Panc1 (cell line): Measurements from ENCODE around the gene VAT1L. TPM values are rescaled to one million over a fixed set of nuclear protein-coding genes. Genes with fewer than 3 reads are reported as not detected.
"Not testable (repeated sequence)": the region's sequence is repeated elsewhere in the genome, so short reads cannot be mapped to it uniquely, and the experiment has no call there.

Source experiments
- ATAC-seq: fragments of 200-7000 bp; cut with Tn5 transposase; 2 replicates; pipeline ENCODE4 v1.9.1; 2020; ENCODE audit warnings: mild to moderate bottlenecking, moderate library complexity
- BruUV-seq: library from RNA; stranded (reverse); fragments of 400-500 nt; replicated peaks from 2 replicates; lab custom pipeline; 2021; lab: Mats Ljungman, UMichigan
- CTCF ChIA-PET: fragments of 300-600 bp; sonication (Branson Sonifier 250); formaldehyde crosslinking; loops from one replicate; lab custom pipeline; 2022; ENCODE audit warnings: antibody characterized with exemption; lab: Charles Lee
- POLR2A ChIA-PET: fragments of 300-600 bp; sonication (Branson Sonifier 250); formaldehyde crosslinking; loops from one replicate; lab custom pipeline; 2022; ENCODE audit warnings: antibody characterized with exemption; lab: Charles Lee
- DNase-seq: peaks from one replicate; pipeline ENCODE4 v3.0.0-alpha.2; 2010; ENCODE audit warnings: low read depth, low spot score
- H3K27ac ChIP-seq: 2 replicates; pipeline ENCODE4 v1.5.1; 2011; ENCODE audit warnings: mild to moderate bottlenecking, low read length, inconsistent platforms
- H3K27me3 ChIP-seq: fragments of 200-500 bp; sonication (Bioruptor generic); 2 replicates; pipeline ENCODE4 v1.6.0; 2014; ENCODE audit warnings: low read length, inconsistent platforms; ENCODE audit not compliant: control insufficient read depth, insufficient read depth
- H3K36me3 ChIP-seq: fragments of 200-500 bp; sonication (Bioruptor generic); 2 replicates; pipeline ENCODE4 v1.5.1; 2014; ENCODE audit warnings: inconsistent platforms, mild to moderate bottlenecking, low read length, moderate library complexity; ENCODE audit not compliant: control insufficient read depth, insufficient read depth
- H3K4me1 ChIP-seq: 2 replicates; pipeline ENCODE4 v1.5.1; 2011; ENCODE audit warnings: inconsistent platforms, mild to moderate bottlenecking, low read length, moderate library complexity; ENCODE audit not compliant: control insufficient read depth, insufficient read depth
- H3K4me3 ChIP-seq, 2 experiments: 2 replicates each; pipeline ENCODE4 v1.5.1; 2011 to 2012; ENCODE audit warnings: low read depth in 2 of 2, low read length in 2 of 2, mild to moderate bottlenecking in 2 of 2, inconsistent platforms in 1 of 2, moderate library complexity in 1 of 2
- H3K9me3 ChIP-seq: fragments of 200-500 bp; sonication (Bioruptor generic); 2 replicates; pipeline ENCODE4 v1.5.1; 2014; ENCODE audit warnings: low read depth, mild to moderate bottlenecking, inconsistent platforms, low read length, moderate library complexity; ENCODE audit not compliant: control insufficient read depth, insufficient read depth
- CTCF ChIP-seq: fragments of 450-650 bp; IDR thresholded peaks from 2 replicates; pipeline ENCODE4 v1.5.1; 2017; ENCODE audit warnings: mild to moderate bottlenecking
- POLR2AphosphoS5 ChIP-seq: IDR thresholded peaks from 2 replicates; pipeline ENCODE4 v1.6.1; 2012; ENCODE audit warnings: mild to moderate bottlenecking, low read depth, low read length, moderate library complexity
- REST ChIP-seq, 2 experiments: IDR thresholded peaks; 2 replicates each; pipeline ENCODE4 v1.6.1; 2011 to 2012; ENCODE audit warnings: low read depth in 2 of 2, control low read depth in 1 of 2, low read length in 1 of 2, mild to moderate bottlenecking in 1 of 2, moderate library complexity in 1 of 2; ENCODE audit not compliant: insufficient read depth in 1 of 2
- SIN3A ChIP-seq: IDR thresholded peaks from 2 replicates; pipeline ENCODE4 v1.6.1; 2012; ENCODE audit warnings: low read depth, mild to moderate bottlenecking, low read length, moderate library complexity, borderline replicate concordance; ENCODE audit not compliant: insufficient read depth
- TCF7L2 ChIP-seq: IDR thresholded peaks from 2 replicates; pipeline ENCODE4 v1.6.1; 2011; ENCODE audit warnings: mild to moderate bottlenecking, low read depth, low read length, inconsistent platforms
- in situ Hi-C: cut with HindIII; loops from 2 replicates; pipeline ENCODE4 v1.10.0; 2016; ENCODE audit warnings: low sequenced_read_pairs, low pct_unique_long_range_greater_than_20kb
- intact Hi-C: fragments of 100-400 bp; cut with micrococcal nuclease; formaldehyde crosslinking; loops from one replicate; pipeline ENCODE4 v1.10.0; 2022; ENCODE audit not compliant: unreplicated experiment
- total RNA-seq: library from RNA; stranded (reverse); gene quantifications from one replicate; pipeline ENCODE4 v1.2.1, GENCODE V29; 2021; ENCODE audit not compliant: unreplicated experiment

VAT1L gene
- total RNA-seq, 1 experiment from 2014 or later = not detected

GRCh38 chr16:77991701-77992100 lies 203.3 kb downstream of the VAT1L start:
- Histone ChIP-seq H3K27ac (no peak overlapping the region), H3K4me1 (no peaks in the 10 kb centered on the region), H3K27me3 (peaks cover 3% of the 10 kb centered on the region; the same call in 1 of the 2 replicates), H3K9me3 (no peaks in the 10 kb centered on the region), H3K36me3 (no peaks in the 10 kb centered on the region), H3K4me3 (no peak overlapping the region)
- ChIA-PET CTCF (no interaction called here), POLR2A (no interaction called here)
- DNase-seq = no peak
- ATAC-seq = no peak
- intact Hi-C loops = no loop called here
- BruUV-seq = no TSS peak
- in situ Hi-C loops = no loop called here
- no peak for TF ChIP-seq POLR2AphosphoS5
- no peak for TF ChIP-seq TCF7L2
- no peak for TF ChIP-seq SIN3A
- TF ChIP-seq CTCF = no peak
- no peak for TF ChIP-seq REST (IDR thresholded peaks at IDR 0.05; ENCODE audit: insufficient read depth in 1 of 2, low read depth in 2 of 2, low read length in 1 of 2)

GRCh38 chr16:77992381-77992780 lies 204.0 kb downstream of the VAT1L start:
- POLR2A ChIA-PET, H3K9me3 ChIP-seq, H3K4me3 ChIP-seq, H3K36me3 ChIP-seq, DNase-seq, H3K4me1 ChIP-seq, H3K27me3 ChIP-seq, in situ Hi-C loops, ATAC-seq, BruUV-seq, H3K27ac ChIP-seq, intact Hi-C loops, CTCF ChIA-PET: not testable (repeated sequence)

GRCh38 chr16:77993111-77993985 lies 205.0 kb downstream of the VAT1L start:
- ATAC-seq = no peak
- intact Hi-C loops (no loop called here), in situ Hi-C loops (no loop called here)
- no peak overlapping the region for H3K4me3 ChIP-seq
- no peaks in the 10 kb centered on the region for H3K4me1 ChIP-seq
- H3K27ac ChIP-seq = no peak overlapping the region
- no peaks in the 10 kb centered on the region for H3K36me3 ChIP-seq
- TF ChIP-seq TCF7L2 = no peak
- TF ChIP-seq POLR2AphosphoS5 = no peak
- no peak for TF ChIP-seq CTCF
- no peak for TF ChIP-seq SIN3A
- no peak for TF ChIP-seq REST (IDR thresholded peaks at IDR 0.05; ENCODE audit: insufficient read depth in 1 of 2, low read depth in 2 of 2, low read length in 1 of 2)
- peaks cover 3% of the 10 kb centered on the region; the same call in 1 of the 2 replicates for H3K27me3 ChIP-seq
- no peak for DNase-seq
- CTCF ChIA-PET = no interaction called here
- POLR2A ChIA-PET = no interaction called here
- no peaks in the 10 kb centered on the region for H3K9me3 ChIP-seq
- BruUV-seq = no TSS peak
